GM18505 (cell line): ENCODE measurements around the gene ACVR1B.
A peak's percentile ranks its signal among the peaks of the same experiment; 100 is the strongest.
"Not testable (repeated sequence)": the region's sequence is repeated elsewhere in the genome, so short reads cannot be mapped to it uniquely, and the experiment has no call there.

Experiments
- ATAC-seq: cut with Tn5 transposase; IDR thresholded peaks from one replicate; pipeline ENCODE4 v1.9.1; 2021; ENCODE audit not compliant: unreplicated experiment
- POLR2A ChIP-seq: IDR thresholded peaks from 4 replicates; pipeline ENCODE4 v1.6.1; 2011; ENCODE audit warnings: borderline replicate concordance; ENCODE audit not compliant: insufficient read depth, insufficient read length; ENCODE audit errors: extremely low read depth

Gene ACVR1B

DNA sequence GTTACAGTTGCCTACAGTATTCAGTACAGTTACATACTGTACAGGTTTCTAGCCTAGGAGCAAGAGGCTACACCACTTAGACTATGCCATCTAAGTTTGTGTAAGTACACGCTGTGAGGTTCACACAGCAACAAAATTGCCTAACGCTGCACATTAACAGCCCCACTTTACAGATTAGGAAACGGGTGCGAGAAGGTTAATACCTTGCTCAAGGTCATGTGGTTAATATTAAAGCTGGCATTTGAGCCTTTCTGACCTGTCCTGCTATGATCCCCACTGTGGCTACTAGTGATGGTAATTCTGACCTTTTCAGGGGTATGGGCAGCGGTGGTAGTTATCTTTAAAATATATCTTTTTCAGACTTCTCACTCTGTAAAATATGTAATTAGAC, 20.9 kb downstream of the ACVR1B start:
- TF ChIP-seq POLR2A: no peak
- no peak for ATAC-seq

DNA sequence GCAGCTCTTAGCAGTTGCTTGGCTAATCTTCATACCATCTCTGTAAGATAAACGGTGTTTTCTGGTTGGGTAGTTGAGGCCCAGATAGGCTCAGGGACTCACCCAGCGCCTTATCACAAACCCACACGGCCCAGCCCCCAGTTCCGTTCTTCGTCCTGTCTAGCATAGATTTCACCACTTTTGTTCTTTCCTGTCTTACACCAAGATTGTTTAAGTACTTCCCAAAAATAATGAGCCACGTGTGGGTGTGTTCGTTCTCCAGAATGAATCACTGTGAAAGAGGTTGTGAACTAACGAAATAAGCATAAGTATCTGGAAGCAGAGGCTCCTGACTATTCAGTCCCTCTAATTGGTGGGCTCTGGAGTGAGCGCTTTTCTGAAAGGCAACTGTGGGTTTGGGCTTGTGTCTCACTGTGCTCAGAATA, 21.4 kb downstream of the ACVR1B start:
- ATAC-seq: no peak
- TF ChIP-seq POLR2A: no peak

DNA sequence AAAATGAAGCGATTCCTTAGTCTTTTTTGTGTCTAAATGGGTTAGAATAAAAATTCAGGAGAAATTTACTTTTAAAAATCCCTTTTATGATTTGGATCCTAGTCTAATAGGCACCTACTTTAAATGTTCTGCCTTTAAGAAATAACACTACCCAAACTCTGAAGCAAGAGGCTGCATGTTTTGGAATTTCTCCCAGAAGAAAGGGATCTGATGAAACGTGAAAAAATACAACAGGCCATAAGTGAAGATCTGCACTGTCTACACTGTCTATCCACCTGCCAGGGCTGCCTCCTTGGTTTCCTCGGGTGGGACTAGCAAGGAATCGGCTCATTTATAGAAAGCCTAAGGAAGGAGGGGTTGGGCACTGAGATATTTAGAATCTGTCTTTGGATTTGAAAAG, 22.1 kb downstream of the ACVR1B start:
- no peak for TF ChIP-seq POLR2A
- no peak for ATAC-seq

DNA sequence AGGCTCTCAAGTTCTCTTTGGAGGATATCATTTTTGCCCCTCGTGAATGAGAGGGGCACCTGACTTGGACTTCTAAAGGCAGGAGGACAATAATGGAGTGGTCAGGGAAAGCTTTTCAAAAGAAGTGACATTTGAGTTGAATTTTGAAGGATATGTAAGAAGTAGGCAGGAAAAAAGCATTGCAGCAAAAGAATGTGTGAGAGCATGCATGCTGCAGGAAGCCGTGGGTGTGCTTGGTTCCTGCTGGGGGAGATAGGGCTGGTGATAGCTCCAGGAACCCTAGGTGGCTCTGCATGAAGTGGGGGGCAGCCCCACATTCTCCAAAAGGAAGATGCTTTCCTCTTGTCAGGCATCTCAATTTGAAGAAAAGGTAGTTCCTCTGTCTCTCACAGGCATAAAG, 23.1 kb downstream of the ACVR1B start:
- no peak for TF ChIP-seq POLR2A
- no peak for ATAC-seq

DNA sequence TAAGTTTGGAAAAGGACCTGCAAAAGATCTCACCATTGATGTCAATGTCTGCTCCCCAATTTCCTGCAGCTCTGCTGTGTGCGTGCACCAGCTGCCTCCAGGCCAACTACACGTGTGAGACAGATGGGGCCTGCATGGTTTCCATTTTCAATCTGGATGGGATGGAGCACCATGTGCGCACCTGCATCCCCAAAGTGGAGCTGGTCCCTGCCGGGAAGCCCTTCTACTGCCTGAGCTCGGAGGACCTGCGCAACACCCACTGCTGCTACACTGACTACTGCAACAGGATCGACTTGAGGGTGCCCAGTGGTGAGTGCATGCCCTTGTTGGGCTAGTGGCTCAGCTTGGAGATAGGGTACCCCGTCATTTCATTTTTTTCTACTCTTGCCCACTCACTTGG, 23.7 kb downstream of the ACVR1B start:
- no peak for ATAC-seq
- no peak for TF ChIP-seq POLR2A

DNA sequence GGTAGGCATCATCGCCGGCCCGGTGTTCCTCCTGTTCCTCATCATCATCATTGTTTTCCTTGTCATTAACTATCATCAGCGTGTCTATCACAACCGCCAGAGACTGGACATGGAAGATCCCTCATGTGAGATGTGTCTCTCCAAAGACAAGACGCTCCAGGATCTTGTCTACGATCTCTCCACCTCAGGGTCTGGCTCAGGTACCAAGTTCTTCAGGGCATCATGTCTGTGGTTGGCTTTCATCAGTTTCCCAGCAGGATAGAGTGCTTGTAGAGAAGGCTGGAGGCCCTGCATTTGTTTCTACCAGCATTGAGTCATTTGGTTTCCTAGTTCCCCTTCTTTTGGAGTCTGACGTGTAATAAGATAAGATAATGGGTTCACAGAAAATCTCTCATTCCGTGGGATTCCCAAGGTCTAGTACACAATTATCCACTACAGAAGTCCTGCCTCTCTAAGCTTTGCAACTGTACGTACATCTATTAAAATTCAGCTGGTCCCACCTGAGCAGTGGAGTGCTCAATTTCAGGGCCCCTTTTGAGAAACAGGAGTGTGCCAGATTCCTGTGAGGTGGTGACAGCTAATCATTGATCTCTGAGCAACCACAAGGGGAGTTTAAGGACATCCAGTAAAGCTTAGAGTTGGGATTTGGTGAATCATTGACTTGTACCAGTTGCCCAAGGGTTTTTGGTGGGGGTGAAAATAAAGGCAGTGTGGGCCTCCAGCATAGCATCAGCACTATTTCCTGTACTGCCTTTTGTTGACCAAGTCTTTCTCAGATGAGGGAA, 25.1 kb downstream of the ACVR1B start:
- ATAC-seq: no peak
- TF ChIP-seq POLR2A: no peak

DNA sequence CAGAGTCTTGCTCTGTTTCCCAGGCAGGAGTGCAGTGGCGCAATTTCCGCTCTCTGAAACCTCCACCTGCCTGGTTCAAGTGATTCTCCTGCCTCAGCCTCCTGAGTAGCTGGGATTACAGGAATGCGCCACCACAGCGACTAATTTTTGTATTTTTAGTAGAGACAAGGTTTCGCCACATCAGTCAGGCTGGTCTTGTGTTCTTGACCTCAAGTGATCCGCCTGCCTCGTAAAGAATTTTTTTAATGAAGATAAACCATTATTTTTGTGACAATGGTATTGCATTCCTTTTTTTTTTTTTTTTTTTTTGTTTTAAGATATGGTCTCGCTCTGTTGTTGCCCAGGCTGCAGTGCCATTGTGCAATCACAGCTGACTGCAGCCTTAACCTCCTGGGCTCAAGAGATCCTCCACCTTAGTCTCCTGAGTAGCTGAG, 25.8 kb downstream of the ACVR1B start:
- no peak for ATAC-seq

DNA sequence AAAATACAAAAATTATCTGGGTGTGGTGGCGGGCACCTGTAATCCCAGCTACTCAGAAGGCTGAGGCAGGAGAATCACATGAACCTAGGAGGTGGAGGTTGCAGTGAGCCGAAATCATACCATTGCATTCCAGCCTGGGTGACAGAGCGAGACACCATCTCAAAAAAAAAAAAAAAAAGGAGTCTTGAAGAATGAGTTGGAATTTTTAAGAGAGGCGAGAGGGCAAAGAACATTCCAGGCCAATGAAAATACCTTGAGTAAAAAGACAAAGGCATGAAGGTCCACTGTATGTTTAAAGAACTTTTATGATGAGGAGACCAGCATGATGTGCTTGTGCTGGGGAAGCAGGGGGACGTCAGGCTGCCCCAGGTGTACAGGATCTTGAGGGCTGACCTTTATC, 27.8 kb downstream of the ACVR1B start:
- ATAC-seq: not testable (repeated sequence)

More for the DNA sequence above, 25.8 kb downstream of the ACVR1B start:
- TF ChIP-seq POLR2A: no peak

DNA sequence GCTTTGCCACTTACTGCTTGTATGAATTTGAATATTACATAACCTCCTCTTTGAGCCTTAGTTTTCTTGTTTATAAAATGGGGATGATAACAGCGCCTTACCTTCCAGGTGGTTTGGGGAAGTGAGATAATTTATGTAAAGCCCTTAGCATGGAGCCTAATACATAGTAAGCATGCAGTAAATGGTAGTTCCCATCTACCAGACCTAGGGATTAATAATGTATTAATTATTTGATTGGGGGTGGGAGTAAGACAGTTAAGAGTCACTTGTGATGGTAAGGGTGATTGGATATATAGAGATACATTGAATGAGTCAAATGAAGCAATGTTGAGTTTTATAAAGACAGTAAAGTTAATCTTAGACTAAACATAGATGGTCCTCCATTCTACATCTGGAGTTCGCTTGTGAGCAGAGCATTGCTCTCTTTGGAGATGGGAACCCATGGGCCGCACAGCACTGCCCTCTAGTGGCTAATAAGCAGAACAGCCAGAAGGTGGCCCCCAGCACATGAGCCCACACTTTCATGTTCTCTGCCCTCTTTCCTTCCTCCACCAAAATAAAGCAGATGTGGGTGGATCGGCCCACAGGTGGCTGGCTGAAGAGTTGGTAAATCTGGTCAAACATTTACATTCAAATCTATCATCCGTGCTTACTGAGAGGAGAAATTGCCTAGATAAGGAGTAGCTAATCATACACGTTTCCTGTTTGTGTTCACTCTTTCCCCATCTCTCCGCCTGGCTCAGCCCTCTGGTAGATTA, 28.7 kb downstream of the ACVR1B start:
- ATAC-seq: peak; percentile 70
- no peak for TF ChIP-seq POLR2A

DNA sequence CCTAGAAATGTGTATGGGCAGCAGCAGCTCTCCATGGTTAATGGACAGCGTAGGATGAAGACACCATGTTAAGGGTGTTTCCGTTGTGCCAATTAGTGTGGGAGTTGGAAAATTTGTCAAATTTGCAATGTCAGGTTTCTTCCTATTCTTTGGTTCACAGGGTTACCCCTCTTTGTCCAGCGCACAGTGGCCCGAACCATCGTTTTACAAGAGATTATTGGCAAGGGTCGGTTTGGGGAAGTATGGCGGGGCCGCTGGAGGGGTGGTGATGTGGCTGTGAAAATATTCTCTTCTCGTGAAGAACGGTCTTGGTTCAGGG, 29.3 kb downstream of the ACVR1B start:
- TF ChIP-seq POLR2A: no peak
- no peak for ATAC-seq

DNA sequence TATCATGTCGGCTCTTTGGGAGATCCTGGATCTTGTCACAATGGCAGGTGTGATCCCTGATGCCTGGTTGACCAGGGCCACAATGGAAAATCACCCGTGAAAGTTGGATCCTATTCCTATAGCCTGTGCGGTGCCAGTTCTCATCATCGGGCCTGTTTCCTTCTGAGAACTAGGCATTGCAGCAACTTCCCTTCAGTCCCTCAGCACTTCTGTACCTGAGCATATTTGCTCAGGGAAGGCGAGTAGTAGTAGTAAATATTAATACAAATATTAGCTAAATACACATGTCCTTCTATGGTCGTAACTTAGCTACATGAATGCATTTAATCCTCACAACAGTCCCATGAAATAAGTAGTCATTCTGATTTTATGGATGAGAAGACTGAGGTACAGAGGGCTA, 33.2 kb downstream of the ACVR1B start:
- ATAC-seq: no peak
- TF ChIP-seq POLR2A: no peak

DNA sequence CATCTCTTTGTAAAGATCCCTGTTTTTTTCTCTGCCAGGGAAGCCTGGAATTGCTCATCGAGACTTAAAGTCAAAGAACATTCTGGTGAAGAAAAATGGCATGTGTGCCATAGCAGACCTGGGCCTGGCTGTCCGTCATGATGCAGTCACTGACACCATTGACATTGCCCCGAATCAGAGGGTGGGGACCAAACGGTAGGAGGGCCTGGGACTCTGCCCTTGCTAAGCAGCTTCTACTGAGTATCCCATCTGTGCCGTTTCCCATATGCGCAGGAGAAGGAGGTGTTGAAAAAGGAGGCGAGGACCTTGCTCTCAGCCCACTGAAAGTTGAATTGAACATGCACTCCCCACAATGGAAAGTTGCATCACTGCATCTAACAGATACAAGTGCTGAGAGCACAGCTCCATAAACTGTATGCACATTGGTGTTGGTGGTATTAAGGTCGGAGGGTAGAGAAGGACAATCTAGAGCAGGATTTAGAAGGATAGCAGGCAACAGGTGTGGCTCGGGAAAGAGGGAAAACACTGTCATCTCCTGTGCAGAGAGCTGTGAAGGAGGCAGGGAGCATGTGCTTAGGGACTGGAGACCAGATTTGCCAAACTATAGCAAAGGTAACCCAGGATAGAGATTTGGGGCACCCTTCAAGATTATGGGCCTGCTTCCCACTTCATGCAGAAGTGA, 33.8 kb downstream of the ACVR1B start:
- ATAC-seq: no peak
- no peak for TF ChIP-seq POLR2A

DNA sequence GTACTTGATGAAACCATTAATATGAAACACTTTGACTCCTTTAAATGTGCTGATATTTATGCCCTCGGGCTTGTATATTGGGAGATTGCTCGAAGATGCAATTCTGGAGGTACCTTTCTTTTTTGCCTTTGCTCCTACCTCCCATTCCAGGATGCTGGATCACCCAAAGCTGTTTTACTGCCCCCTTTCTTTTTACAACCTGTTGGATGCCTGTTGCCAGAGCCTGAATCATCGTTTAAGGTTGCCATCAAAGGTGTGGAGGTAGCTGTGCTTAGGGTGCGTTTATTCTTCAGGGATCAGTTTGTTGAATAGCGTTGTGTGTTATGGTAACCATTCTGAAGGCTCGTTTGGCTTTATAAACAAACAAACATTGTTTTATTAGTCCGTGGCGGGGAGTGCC, 35.3 kb downstream of the ACVR1B start:
- TF ChIP-seq POLR2A: no peak
- ATAC-seq: no peak

DNA sequence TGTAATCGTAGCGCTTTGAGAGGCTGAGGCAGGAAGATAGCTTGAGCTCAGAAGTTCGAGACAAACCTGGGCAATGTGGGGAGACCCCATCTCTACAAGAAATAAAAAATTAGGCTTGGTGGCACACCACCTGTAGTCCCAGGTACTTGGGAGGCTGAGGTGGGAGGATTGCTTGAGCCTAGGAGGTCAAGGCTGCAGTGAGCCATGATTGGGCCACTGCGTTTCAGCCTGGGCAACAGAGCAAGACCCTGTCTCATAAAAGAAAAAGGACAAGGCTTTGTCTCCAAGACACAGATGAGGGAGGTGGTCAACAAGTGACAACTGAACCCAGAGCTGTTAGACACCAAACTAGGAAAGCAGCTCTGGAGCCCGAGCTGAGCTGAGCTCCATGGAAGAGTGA, 40.7 kb downstream of the ACVR1B start:
- no peak for TF ChIP-seq POLR2A
- no peak for ATAC-seq

DNA sequence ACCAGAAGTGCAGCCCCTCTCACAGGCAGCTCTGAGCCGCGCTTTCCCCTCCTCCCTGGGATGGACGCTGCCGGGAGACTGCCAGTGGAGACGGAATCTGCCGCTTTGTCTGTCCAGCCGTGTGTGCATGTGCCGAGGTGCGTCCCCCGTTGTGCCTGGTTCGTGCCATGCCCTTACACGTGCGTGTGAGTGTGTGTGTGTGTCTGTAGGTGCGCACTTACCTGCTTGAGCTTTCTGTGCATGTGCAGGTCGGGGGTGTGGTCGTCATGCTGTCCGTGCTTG, 43.0 kb downstream of the ACVR1B start:
- no peak for ATAC-seq
- TF ChIP-seq POLR2A: no peak

DNA sequence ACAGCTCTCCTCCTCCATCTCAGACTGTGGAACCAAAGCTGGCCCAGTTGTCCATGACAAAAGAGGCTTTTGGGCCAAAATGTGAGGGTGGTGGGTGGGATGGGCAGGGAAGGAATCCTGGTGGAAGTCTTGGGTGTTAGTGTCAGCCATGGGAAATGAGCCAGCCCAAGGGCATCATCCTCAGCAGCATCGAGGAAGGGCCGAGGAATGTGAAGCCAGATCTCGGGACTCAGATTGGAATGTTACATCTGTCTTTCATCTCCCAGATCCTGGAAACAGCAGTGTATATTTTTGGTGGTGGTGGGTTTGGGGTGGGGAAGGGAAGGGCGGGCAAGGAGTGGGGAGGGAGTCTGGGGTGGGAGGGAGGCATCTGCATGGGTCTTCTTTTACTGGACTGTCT, 43.5 kb downstream of the ACVR1B start:
- no peak for ATAC-seq
- no peak for TF ChIP-seq POLR2A
